Lower leg skin (tissue), 4 donors: ENCODE measurements around the gene RMND5B. TPM values are rescaled to one million over a fixed set of nuclear protein-coding genes. Genes with fewer than 3 reads are reported as not detected.

ENCODE experiments used
- DNase-seq, 2 donors: peaks; one replicate each; pipeline ENCODE4 v3.0.0-alpha.2; 2019; ENCODE audit warnings: low spot score in 2 of 2
- H3K4me3 ChIP-seq: fragments of 200-600 bp; sonication (generic); 2 replicates; pipeline ENCODE4 v1.5.1; 2017; ENCODE audit warnings: mild to moderate bottlenecking, low read depth; ENCODE audit not compliant: poor library complexity, severe bottlenecking
- POLR2A ChIP-seq, 2 donors: fragments of 450-650 bp; IDR thresholded peaks; one replicate each; pipeline ENCODE4 v1.6.1; 2016 to 2017; ENCODE audit warnings: antibody characterized with exemption in 2 of 2, mild to moderate bottlenecking in 1 of 2, moderate library complexity in 1 of 2
- WGBS, 2 donors: methylation state at CpG; one replicate each; pipeline ENCODE4 v1.1.5; 2018; 5-methylcytosine and 5-hydroxymethylcytosine counted together
- intact Hi-C: fragments of 100-400 bp; cut with DNase I; formaldehyde crosslinking; loops from one replicate; pipeline ENCODE4 v1.15.0; 2023; ENCODE audit warnings: low total_unique reads
- total RNA-seq, 4 donors: library from RNA; depleted of rRNA; stranded (reverse); fragments of >200 nt; gene quantifications; one replicate each; pipeline ENCODE4 v1.1.0, GENCODE V29; 2016
- TF ChIP-seq, protein P1 (sequence below), 3 donors: fragments of 450-650 bp; IDR thresholded peaks; one replicate each; pipeline ENCODE4 v1.5.1; 2016; ENCODE audit warnings: antibody characterized with exemption in 3 of 3, mild to moderate bottlenecking in 3 of 3, moderate library complexity in 2 of 3

Gene RMND5B
- total RNA-seq, 4 donors from 2014 or later = 47.4 to 83.2 (median 56.2) TPM

DNA sequence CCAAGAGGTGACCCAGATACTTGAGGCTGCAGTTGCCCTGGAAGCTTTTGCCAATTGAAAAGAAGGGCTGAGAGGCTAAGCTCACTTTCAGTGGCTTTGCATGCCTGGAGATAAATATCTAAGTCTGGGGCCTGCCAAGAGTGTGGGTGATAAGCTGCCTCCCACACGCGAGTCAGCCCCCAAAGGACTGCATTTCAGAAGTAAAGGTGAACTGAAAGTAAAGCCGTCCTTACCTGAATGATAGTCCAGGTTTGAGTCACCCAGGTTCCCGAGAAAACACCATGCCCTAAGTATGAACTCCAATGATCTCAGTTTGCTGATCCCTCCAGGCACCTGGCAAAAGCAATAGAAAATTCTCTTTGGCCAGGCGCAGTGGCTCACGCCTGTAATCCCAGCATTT, 40.0 kb upstream of the RMND5B start:
- no peak for DNase-seq
- no peak overlapping the region for H3K4me3 ChIP-seq
- TF ChIP-seq POLR2A (IDR thresholded peaks at IDR 0.05) = no peak
- TF ChIP-seq, protein P1, sequence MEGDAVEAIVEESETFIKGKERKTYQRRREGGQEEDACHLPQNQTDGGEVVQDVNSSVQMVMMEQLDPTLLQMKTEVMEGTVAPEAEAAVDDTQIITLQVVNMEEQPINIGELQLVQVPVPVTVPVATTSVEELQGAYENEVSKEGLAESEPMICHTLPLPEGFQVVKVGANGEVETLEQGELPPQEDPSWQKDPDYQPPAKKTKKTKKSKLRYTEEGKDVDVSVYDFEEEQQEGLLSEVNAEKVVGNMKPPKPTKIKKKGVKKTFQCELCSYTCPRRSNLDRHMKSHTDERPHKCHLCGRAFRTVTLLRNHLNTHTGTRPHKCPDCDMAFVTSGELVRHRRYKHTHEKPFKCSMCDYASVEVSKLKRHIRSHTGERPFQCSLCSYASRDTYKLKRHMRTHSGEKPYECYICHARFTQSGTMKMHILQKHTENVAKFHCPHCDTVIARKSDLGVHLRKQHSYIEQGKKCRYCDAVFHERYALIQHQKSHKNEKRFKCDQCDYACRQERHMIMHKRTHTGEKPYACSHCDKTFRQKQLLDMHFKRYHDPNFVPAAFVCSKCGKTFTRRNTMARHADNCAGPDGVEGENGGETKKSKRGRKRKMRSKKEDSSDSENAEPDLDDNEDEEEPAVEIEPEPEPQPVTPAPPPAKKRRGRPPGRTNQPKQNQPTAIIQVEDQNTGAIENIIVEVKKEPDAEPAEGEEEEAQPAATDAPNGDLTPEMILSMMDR (IDR thresholded peaks at IDR 0.05) = no peak
- WGBS, 2 donors = 68 to 86% methylated on average over 6 of the region's 6 CpGs
- intact Hi-C loops = no loop called here

DNA sequence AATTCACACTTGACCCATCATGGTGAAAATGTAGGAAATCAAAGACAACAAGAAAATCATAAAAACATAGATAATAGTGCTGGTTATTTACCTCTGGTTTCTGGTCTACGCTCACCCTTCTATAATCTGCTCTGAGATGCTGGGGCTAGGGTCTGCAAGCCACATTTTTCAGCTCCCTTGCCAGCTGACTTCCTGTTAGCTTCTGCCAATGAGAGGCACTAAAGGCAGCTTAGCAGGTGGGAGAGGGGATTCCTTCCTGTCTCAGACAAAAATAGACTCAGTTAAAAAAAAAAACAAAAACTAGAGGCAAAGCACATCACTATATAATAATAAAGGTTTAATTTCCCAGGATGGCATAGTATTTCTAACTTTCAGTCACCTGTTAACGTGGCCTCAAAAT, 37.7 kb upstream of the RMND5B start:
- TF ChIP-seq, protein P1 (IDR thresholded peaks at IDR 0.05) = no peak
- no peak for TF ChIP-seq POLR2A (IDR thresholded peaks at IDR 0.05)
- 77 to 81% methylated on average over 2 of the region's 2 CpGs for WGBS, 2 donors
- DNase-seq = no peak
- intact Hi-C loops = no loop called here
- H3K4me3 ChIP-seq = no peak overlapping the region

DNA sequence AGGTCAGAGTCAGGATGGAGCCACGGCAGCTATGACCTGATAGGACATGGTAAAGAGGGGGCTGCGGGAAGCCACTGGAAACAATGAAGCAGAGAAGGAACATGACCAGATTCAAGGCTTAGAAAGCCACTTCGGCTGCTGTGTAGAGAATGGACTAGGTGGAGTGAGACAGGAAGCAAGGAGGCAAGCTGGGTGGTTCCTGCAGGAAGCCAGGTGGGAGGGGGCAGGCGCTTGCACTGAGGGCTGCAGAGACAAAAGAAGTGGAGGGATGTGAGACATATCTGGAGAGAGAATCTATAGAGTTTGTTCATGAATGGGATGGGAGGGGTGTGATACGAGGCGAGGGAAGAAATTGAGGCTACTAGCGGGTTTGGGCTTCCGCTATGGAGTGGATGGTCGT, 36.5 kb upstream of the RMND5B start:
- no peak for TF ChIP-seq POLR2A (IDR thresholded peaks at IDR 0.05)
- TF ChIP-seq, protein P1 (IDR thresholded peaks at IDR 0.05) = no peak
- 83% methylated on average over 9 of the region's 9 CpGs for WGBS, 2 donors
- no peak overlapping the region for H3K4me3 ChIP-seq
- no peak for DNase-seq
- intact Hi-C loops = no loop called here

DNA sequence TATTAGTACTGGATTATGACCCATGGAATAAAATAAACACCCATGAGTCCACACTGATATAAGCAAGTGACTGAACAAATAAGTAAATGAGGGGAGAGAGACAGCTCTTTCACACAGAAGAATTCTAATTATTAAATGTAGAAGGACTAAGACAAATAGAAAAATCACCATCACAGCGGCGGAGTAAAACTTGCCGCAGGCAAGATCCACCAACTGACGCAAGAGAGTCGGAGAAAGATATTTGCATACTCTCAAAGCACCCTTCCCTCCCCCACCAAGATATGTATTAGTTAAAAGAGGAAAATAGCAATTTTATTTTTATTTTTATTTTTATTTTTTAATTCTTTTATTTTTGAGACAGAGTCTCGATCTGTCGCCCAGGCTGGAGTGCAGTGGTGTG, 32.1 kb upstream of the RMND5B start:
- WGBS, 2 donors = 79 to 96% methylated on average over 7 of the region's 7 CpGs
- no peak overlapping the region for H3K4me3 ChIP-seq
- no peak for TF ChIP-seq POLR2A (IDR thresholded peaks at IDR 0.05)
- TF ChIP-seq, protein P1 (IDR thresholded peaks at IDR 0.05) = no peak
- intact Hi-C loops = no loop called here
- no peak for DNase-seq

DNA sequence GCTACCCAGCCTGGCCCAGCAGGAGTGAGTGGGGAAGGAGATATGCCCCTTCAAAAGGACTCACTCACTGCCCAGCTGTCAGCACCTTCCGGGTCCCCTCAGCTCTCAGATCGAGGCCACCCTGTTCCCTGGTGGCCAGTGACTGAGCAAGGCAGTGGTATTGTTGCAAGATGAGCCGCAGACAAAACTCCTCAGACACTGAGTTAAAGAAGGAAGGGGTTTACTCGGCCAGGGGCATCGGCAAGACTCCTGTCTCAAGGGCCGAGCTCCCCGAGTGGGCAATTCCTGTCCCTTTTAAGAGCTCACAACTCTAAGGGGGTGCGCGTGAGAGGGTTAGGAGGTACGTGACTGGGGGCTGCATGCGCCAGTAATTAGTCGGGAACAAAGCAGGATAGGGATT, 27.2 kb upstream of the RMND5B start:
- no peak for DNase-seq
- TF ChIP-seq, protein P1 (IDR thresholded peaks at IDR 0.05) = no peak
- TF ChIP-seq POLR2A (IDR thresholded peaks at IDR 0.05) = no peak
- H3K4me3 ChIP-seq = no peak overlapping the region
- intact Hi-C loops = no loop called here
- 86 to 87% methylated on average over 12 of the region's 12 CpGs for WGBS, 2 donors

DNA sequence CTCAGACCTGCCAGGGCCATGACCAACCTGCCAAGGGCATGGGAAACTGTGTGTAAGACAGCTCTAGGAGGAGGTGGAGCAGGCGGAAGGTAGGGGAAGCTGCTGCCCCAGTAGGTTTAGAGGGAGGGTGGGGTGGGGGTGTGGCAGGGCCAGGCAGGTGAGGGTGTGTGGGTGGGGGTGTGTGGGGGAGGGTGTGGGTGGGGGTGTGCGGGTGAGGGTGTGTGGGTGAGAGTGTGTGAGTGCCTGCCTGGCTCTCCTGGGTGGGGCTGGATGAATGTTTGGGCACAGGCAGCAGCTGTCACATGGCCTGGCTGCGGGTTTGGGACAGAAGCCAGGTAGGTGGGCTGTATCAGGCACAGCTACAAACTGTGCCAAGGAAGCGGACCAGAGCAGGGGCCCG, 26.3 kb upstream of the RMND5B start:
- intact Hi-C loops = no loop called here
- whole genome bisulfite sequencing, 2 donors = 31 to 42% methylated on average over 4 to 5 of the region's 5 CpGs
- H3K4me3 ChIP-seq = no peak overlapping the region
- TF ChIP-seq POLR2A (IDR thresholded peaks at IDR 0.05) = no peak
- TF ChIP-seq, protein P1 (IDR thresholded peaks at IDR 0.05) = no peak
- no peak for DNase-seq
